DOHH2 (cell line): ENCODE measurements around the gene CIBAR2.

Experiments
- CTCF ChIP-seq: fragments of 200-600 bp; sonication (generic); IDR thresholded peaks from one replicate; pipeline ENCODE4 v1.5.1; 2014; ENCODE audit warnings: antibody characterized with exemption, mild to moderate bottlenecking, low read depth, low read length; ENCODE audit not compliant: poor library complexity, severe bottlenecking
- EZH2phosphoT487 ChIP-seq: fragments of 200-600 bp; sonication (generic); IDR thresholded peaks from 2 replicates; pipeline ENCODE4 v1.6.1; 2017; ENCODE audit warnings: borderline replicate concordance, mild to moderate bottlenecking, antibody characterized with exemption, low read length, moderate library complexity, mixed read lengths

- TF ChIP-seq EZH2phosphoT487 (no peak), CTCF (no peak)
These were observed 21.0 kb upstream of the CIBAR2 start for GRCh38 chr16:85133290-85133599.
